GM12892 (cell line): ENCODE results near the gene HMX3.

Experiments
- POLR2A ChIP-seq: IDR thresholded peaks from 2 replicates; pipeline ENCODE4 v1.6.1; 2011; ENCODE audit warnings: low read depth, low read length, control low read depth
- POLR2AphosphoS5 ChIP-seq: IDR thresholded peaks from 2 replicates; pipeline ENCODE4 v1.6.1; 2011; ENCODE audit warnings: low read depth, low read length, control low read depth

- TF ChIP-seq POLR2A (no peak), POLR2AphosphoS5 (no peak)
Observed at GRCh38 chr10:123150271-123150985, 14.7 kb downstream of the HMX3 start.
